NCI-H446 (cell line): ENCODE data around the gene USH1C.

Experiments used
- DNase-seq, 2 experiments: peaks; one replicate each; lab custom pipeline; 2025; lab: John Stamatoyannopoulos, UW

The USH1C gene

DNA sequence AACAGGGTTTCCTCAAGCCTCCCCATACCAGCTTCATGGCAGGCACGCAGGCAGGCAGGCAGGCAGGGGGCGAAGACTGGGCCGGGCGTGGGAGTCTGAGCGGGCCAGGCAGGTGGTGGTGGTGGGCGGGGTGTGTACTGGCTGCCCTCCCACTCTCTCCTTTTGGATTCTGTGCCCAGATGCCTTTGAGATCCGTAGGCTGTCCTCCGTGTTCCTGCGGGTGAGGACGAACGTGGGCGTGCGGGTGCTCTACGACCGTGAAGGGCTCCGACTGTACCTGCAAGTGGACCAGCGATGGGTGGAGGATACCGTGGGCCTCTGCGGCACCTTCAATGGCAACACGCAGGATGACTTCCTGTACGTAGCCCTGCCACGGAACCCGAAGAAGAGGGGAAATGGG, 25.8 kb upstream of the USH1C start:
- DNase-seq: no peak

DNA sequence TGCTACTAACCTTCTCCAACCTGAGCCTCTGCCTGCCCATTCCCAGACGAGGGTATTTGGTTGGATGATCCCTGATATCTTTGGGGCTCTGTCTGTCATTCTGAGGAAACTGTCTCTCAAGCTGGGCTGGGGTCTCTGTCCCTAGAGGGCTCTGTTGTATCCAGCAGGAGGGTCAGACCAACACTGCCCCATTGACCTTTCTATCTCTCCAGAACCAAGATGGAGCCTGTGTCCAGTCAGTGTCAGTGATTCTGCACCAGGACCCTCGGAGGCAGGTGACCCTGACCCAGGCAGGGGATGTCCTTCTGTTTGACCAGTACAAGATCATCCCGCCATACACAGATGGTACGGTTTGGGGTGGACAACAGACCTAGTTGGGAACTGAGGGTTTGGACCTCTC, 24.7 kb upstream of the USH1C start:
- DNase-seq: no peak

- no peak for DNase-seq
Observed at GRCh38 chr11:17564687-17565042, 20.4 kb upstream of the USH1C start.

DNA sequence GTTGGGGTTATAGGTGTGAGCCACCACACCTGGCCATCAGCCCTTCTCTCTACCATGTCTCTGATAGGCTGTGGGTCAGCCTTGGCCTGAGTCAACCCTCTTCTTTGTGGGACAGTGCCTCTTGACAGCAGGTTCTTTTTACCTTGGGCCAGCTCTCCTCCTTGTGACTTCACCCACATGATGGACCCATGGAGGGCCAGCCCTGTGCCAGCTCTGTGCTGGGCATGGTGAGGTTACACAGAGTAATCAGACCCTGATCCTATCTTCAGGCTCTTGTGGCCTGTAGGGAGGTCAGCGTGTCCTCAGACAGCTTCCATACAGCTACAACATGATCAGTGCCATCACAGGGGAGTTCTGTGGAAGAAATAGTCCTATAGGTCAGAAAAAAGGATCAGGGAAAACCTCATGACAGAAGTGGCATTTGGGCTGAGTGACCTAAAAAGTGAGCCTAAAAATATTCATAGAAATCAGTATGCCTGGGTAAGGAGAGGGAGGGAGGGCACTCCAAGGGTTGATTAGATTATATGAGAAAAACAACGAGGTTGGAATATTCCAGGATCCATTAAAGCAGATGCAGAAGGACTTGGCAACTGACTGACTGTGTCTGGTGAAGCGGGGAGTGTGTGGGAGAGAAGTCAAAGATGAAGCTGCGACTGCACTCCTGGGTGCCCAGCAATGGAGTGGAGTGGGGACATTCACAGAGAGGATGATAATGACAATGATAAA, 19.9 kb upstream of the USH1C start:
- DNase-seq: no peak

DNA sequence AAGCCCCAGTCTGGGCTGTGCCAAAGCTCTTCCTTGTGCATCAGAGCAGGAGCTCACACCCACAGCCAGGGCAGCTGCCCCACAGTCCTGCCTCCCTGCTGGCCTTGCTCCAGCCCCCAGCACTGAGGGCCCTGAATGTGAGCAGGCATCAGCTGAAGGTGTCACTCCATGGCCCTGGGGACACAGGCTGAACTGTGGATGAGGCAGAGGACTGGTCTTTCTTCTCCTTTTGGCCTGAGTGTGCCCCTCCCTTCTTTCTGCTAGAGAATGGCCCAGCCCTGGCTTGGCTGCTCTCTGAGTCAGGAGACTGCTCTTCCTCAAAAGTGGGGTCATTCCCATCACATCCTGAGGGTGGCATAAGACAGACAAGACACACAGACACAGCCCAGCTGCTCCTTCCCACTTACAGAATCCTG, 19.0 kb upstream of the USH1C start:
- DNase-seq: no peak

GRCh38 chr11:17561526-17561925, 17.3 kb upstream of the USH1C start:
- no peak for DNase-seq

- no peak for DNase-seq
Observed at GRCh38 chr11:17561111-17561415, 16.8 kb upstream of the USH1C start.

- no peak for DNase-seq
Observed at GRCh38 chr11:17560281-17561110, 16.3 kb upstream of the USH1C start.

GRCh38 chr11:17559341-17560087, 15.3 kb upstream of the USH1C start:
- DNase-seq: no peak

- DNase-seq: no peak
Observed at GRCh38 chr11:17558916-17559315, 14.7 kb upstream of the USH1C start.

- no peak for DNase-seq
Observed at GRCh38 chr11:17558025-17558780, 14.0 kb upstream of the USH1C start.

GRCh38 chr11:17556999-17557398, 12.8 kb upstream of the USH1C start:
- no peak for DNase-seq

- no peak for DNase-seq
Observed at GRCh38 chr11:17554487-17554886, 10.3 kb upstream of the USH1C start.

GRCh38 chr11:17553249-17553546, 9.0 kb upstream of the USH1C start:
- DNase-seq: no peak

GRCh38 chr11:17552392-17553248, 8.4 kb upstream of the USH1C start:
- DNase-seq: no peak

GRCh38 chr11:17552041-17552355, 7.8 kb upstream of the USH1C start:
- DNase-seq: no peak

DNA sequence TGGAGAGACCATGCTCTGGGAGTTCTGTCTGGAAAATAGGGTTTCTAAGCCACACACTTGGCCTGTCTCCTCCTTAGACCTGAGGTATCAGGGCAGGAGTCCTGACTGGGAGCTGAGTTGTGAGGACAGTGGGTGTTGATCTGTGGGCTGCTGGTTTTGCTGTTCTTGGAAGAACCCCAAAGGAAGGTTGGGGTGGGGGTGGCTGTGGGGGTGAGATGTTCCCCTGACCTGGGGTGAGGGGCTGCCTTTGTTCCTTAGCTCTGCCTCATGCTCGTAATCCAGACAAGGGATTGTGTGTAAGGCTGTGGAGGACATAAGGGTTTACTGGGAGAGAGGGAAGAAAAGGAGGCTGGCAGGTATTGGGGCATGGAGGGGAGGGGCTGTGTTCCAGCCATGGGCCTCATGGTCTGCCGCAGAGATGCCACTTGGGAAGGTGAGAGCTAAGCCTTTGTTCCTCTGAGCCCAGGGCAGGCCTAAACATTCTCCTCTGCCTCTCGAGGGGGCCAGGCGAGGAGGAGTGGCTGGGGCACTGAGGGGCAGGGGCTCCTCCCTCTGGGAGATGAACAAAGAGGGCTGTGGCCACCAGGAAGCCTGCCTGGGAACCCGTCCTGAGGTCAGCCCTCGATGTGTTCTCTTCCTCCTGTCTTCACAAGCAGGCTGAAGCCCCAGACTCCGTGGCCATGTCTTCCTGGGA, 7.3 kb upstream of the USH1C start:
- DNase-seq: no peak

- no peak for DNase-seq
Observed at GRCh38 chr11:17550450-17551346, 6.5 kb upstream of the USH1C start.

DNA sequence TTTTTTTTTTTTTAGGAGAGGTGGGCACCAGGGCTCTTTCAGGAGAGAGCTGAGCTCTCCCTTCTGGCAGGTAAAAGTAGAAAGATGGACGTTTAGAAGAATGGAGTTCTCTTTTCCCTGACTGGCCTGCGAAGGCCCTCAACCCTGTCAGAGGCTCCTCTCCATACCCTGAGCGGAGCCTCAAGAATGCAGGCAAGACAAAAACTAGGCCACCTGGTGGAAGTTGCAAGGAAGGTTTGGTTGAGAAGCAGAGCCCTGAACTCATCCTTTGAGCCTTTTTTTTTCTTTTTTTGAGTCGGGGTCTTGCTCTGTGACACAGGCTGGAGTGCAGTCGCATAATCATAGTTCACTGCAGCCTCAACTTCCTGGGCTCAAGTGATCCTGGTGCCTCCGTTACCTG, 4.2 kb upstream of the USH1C start:
- DNase-seq: no peak

GRCh38 chr11:17547932-17548331, 3.7 kb upstream of the USH1C start:
- DNase-seq: no peak
